HG02884 (cell line): ENCODE results near the gene GTPBP2.
"Not testable (repeated sequence)": the region's sequence is repeated elsewhere in the genome, so short reads cannot be mapped to it uniquely, and the experiment has no call there.

Experiments used
- ATAC-seq: cut with Tn5 transposase; IDR thresholded peaks from one replicate; pipeline ENCODE4 v1.9.1; 2021; ENCODE audit warnings: mild to moderate bottlenecking, moderate library complexity; ENCODE audit not compliant: unreplicated experiment

Gene GTPBP2

GRCh38 chr6:43625393-43625992 lies 3.6 kb downstream of the GTPBP2 start:
- ATAC-seq = no peak

- ATAC-seq = no peak
Measured at GRCh38 chr6:43624786-43625288, 4.2 kb downstream of the GTPBP2 start.

- ATAC-seq = no peak
Measured at GRCh38 chr6:43623880-43624785, 4.9 kb downstream of the GTPBP2 start.

- no peak for ATAC-seq
Measured at GRCh38 chr6:43622541-43622940, 6.5 kb downstream of the GTPBP2 start.

GRCh38 chr6:43621836-43622180 lies 7.3 kb downstream of the GTPBP2 start:
- no peak for ATAC-seq

GRCh38 chr6:43621078-43621835 lies 7.8 kb downstream of the GTPBP2 start:
- no peak for ATAC-seq

- no peak for ATAC-seq
Measured at GRCh38 chr6:43616725-43617472, 12.2 kb downstream of the GTPBP2 start.

- ATAC-seq = no peak
Measured at GRCh38 chr6:43614396-43614730, 14.7 kb downstream of the GTPBP2 start.

GRCh38 chr6:43613721-43614395 lies 15.2 kb downstream of the GTPBP2 start:
- ATAC-seq = no peak

- ATAC-seq = no peak
Measured at GRCh38 chr6:43610431-43610830, 18.6 kb downstream of the GTPBP2 start.

GRCh38 chr6:43609402-43609801 lies 19.7 kb downstream of the GTPBP2 start:
- no peak for ATAC-seq

GRCh38 chr6:43608807-43609206 lies 20.3 kb downstream of the GTPBP2 start:
- no peak for ATAC-seq

- no peak for ATAC-seq
Measured at GRCh38 chr6:43608310-43608763, 20.7 kb downstream of the GTPBP2 start.

- no peak for ATAC-seq
Measured at GRCh38 chr6:43606019-43606418, 23.0 kb downstream of the GTPBP2 start.

- no peak for ATAC-seq
Measured at GRCh38 chr6:43604174-43604573, 24.9 kb downstream of the GTPBP2 start.

GRCh38 chr6:43600595-43600994 lies 28.5 kb downstream of the GTPBP2 start:
- no peak for ATAC-seq

- no peak for ATAC-seq
Measured at GRCh38 chr6:43593938-43594337, 35.1 kb downstream of the GTPBP2 start.

GRCh38 chr6:43589564-43589963 lies 39.5 kb downstream of the GTPBP2 start:
- not testable (repeated sequence) for ATAC-seq

GRCh38 chr6:43588194-43588593 lies 40.9 kb downstream of the GTPBP2 start:
- no peak for ATAC-seq

- ATAC-seq = no peak
Measured at GRCh38 chr6:43584892-43585570, 44.0 kb downstream of the GTPBP2 start.
